IMR-90 (cell line): ENCODE data around the gene NHLH2. TPM values are rescaled to one million over a fixed set of nuclear protein-coding genes. Genes with fewer than 3 reads are reported as not detected.

Source experiments
- ATAC-seq: fragments of 200-7000 bp; cut with Tn5 transposase; 2 replicates; pipeline ENCODE4 v1.9.1; 2020; ENCODE audit warnings: low read depth, mild to moderate bottlenecking, moderate library complexity
- BruUV-seq: library from RNA; stranded (reverse); fragments of 400-500 nt; replicated peaks from 2 replicates; lab custom pipeline; 2021; lab: Mats Ljungman, UMichigan
- CTCF ChIA-PET: fragments of 300-600 bp; formaldehyde crosslinking; extraction: SDS; loops from one replicate; lab custom pipeline; 2021; ENCODE audit warnings: antibody characterized with exemption; lab: Yijun Ruan, JAX
- POLR2A ChIA-PET: fragments of 300-600 bp; sonication (Branson Sonifier 250); formaldehyde crosslinking; loops from one replicate; lab custom pipeline; 2022; ENCODE audit warnings: antibody characterized with exemption; ENCODE audit not compliant: unreplicated experiment; lab: Charles Lee
- DNase-seq: peaks from one replicate; pipeline ENCODE4 v3.0.0; 2013
- H2AFZ ChIP-seq: replicated peaks from 2 replicates; pipeline ENCODE3; 2013; ENCODE audit warnings: low read length, mild to moderate bottlenecking; ENCODE audit not compliant: poor library complexity
- H2AK5ac ChIP-seq: 2 replicates; pipeline ENCODE4 v1.6.1; 2013; ENCODE audit warnings: low read depth, low read length, inconsistent platforms
- H2AK9ac ChIP-seq: replicated peaks from 2 replicates; pipeline ENCODE3; 2013; ENCODE audit warnings: mild to moderate bottlenecking, low read depth, low read length, moderate library complexity; ENCODE audit not compliant: poor library complexity
- H2BK120ac ChIP-seq: 2 replicates; pipeline ENCODE4 v1.6.1; 2013; ENCODE audit warnings: low read depth, low read length, inconsistent platforms
- H2BK15ac ChIP-seq: 3 replicates; pipeline ENCODE4 v1.6.1; 2013; ENCODE audit warnings: low read depth, low read length, inconsistent platforms
- H2BK20ac ChIP-seq: 2 replicates; pipeline ENCODE4 v1.6.1; 2013; ENCODE audit warnings: low read depth, mild to moderate bottlenecking, inconsistent platforms, low read length, moderate library complexity
- H2BK5ac ChIP-seq: 2 replicates; pipeline ENCODE4 v1.6.1; 2013; ENCODE audit warnings: mild to moderate bottlenecking, low read depth, low read length, inconsistent platforms; ENCODE audit not compliant: poor library complexity, severe bottlenecking
- H3K14ac ChIP-seq: replicated peaks from 2 replicates; pipeline ENCODE4 v1.6.1; 2013; ENCODE audit warnings: low read depth, low read length, inconsistent platforms
- H3K18ac ChIP-seq: 2 replicates; pipeline ENCODE4 v1.6.1; 2013; ENCODE audit warnings: low read depth, low read length, control low read depth
- H3K23ac ChIP-seq: 2 replicates; pipeline ENCODE4 v1.6.1; 2013; ENCODE audit warnings: low read depth, low read length, inconsistent platforms
- H3K27ac ChIP-seq: 2 replicates; pipeline ENCODE4 v1.5.1; 2013; ENCODE audit warnings: mild to moderate bottlenecking, control low read depth, low read length; ENCODE audit not compliant: insufficient read depth
- H3K27me3 ChIP-seq: 2 replicates; pipeline ENCODE4 v1.6.1; 2013; ENCODE audit warnings: low read length; ENCODE audit not compliant: control insufficient read depth, insufficient read depth
- H3K36me3 ChIP-seq: 2 replicates; pipeline ENCODE4 v1.6.1; 2013; ENCODE audit warnings: low read length, mixed read lengths; ENCODE audit not compliant: control insufficient read depth, insufficient read depth
- H3K4ac ChIP-seq: 2 replicates; pipeline ENCODE4 v1.6.1; 2013; ENCODE audit warnings: low read depth, low read length, inconsistent platforms
- H3K4me1 ChIP-seq: 2 replicates; pipeline ENCODE4 v1.6.1; 2013; ENCODE audit warnings: low read length, mixed read lengths; ENCODE audit not compliant: control insufficient read depth, insufficient read depth
- H3K4me2 ChIP-seq: 2 replicates; pipeline ENCODE4 v1.6.1; 2013; ENCODE audit warnings: low read depth, mild to moderate bottlenecking, control low read depth, low read length, moderate library complexity
- H3K4me3 ChIP-seq: 2 replicates; pipeline ENCODE4 v1.5.1; 2013; ENCODE audit warnings: low read depth, mild to moderate bottlenecking, control low read depth, low read length, moderate library complexity; ENCODE audit not compliant: insufficient read depth
- H3K56ac ChIP-seq: 2 replicates; pipeline ENCODE4 v1.6.1; 2013; ENCODE audit warnings: low read length, inconsistent platforms; ENCODE audit not compliant: insufficient read depth; ENCODE audit errors: extremely low read depth
- H3K79me1 ChIP-seq, 2 experiments: 2 replicates each; pipeline ENCODE4 v1.6.1; 2013; ENCODE audit warnings: low read length in 2 of 2, inconsistent platforms in 1 of 2, low read depth in 1 of 2
- H3K9ac ChIP-seq: 2 replicates; pipeline ENCODE4 v1.6.1; 2013; ENCODE audit warnings: low read depth, low read length, control low read depth
- H3K9me1 ChIP-seq: 2 replicates; pipeline ENCODE4 v1.6.1; 2013; ENCODE audit warnings: low read length, inconsistent platforms; ENCODE audit not compliant: insufficient read depth
- H3K9me3 ChIP-seq: 2 replicates; pipeline ENCODE4 v1.6.1; 2013; ENCODE audit warnings: low read length; ENCODE audit not compliant: control insufficient read depth, insufficient read depth
- H4K20me1 ChIP-seq: 2 replicates; pipeline ENCODE4 v1.6.1; 2013; ENCODE audit warnings: low read length, inconsistent platforms; ENCODE audit not compliant: insufficient read depth
- H4K5ac ChIP-seq: 2 replicates; pipeline ENCODE4 v1.6.1; 2013; ENCODE audit warnings: mild to moderate bottlenecking, low read depth, low read length, control low read depth
- H4K8ac ChIP-seq, 2 experiments: 2 replicates each; pipeline ENCODE4 v1.6.1; 2013; ENCODE audit warnings: low read depth in 2 of 2, low read length in 2 of 2, control low read depth in 1 of 2, inconsistent platforms in 1 of 2
- H4K91ac ChIP-seq: 2 replicates; pipeline ENCODE4 v1.6.1; 2013; ENCODE audit warnings: low read depth, low read length, inconsistent platforms; ENCODE audit not compliant: insufficient read depth
- BHLHE40 ChIP-seq: fragments of 150-350 bp; IDR thresholded peaks from 2 replicates; pipeline ENCODE4 v1.6.1; 2016; ENCODE audit warnings: mild to moderate bottlenecking, low read depth, low read length
- CHD1 ChIP-seq: IDR thresholded peaks from 2 replicates; pipeline ENCODE4 v1.6.1; 2012; ENCODE audit warnings: low read depth, low read length, improper control_type of control experiment
- CTCF ChIP-seq: conservative IDR thresholded peaks from 2 replicates; pipeline ENCODE4 v1.5.1; 2012; ENCODE audit warnings: mild to moderate bottlenecking, low read depth, low read length, improper control_type of control experiment
- FOS ChIP-seq: fragments of 150-350 bp; IDR thresholded peaks from 2 replicates; pipeline ENCODE4 v1.6.1; 2016; ENCODE audit warnings: low read depth, low read length
- MAFK ChIP-seq: IDR thresholded peaks from 2 replicates; pipeline ENCODE4 v1.6.1; 2012; ENCODE audit warnings: low read depth, low read length, improper control_type of control experiment
- MAZ ChIP-seq: IDR thresholded peaks from 2 replicates; pipeline ENCODE4 v1.6.1; 2012; ENCODE audit warnings: low read depth, mild to moderate bottlenecking, low read length, improper control_type of control experiment, moderate library complexity, borderline replicate concordance
- MXI1 ChIP-seq: IDR thresholded peaks from 2 replicates; pipeline ENCODE4 v1.6.1; 2012; ENCODE audit warnings: low read depth, mild to moderate bottlenecking, low read length, moderate library complexity, borderline replicate concordance
- NFE2L2 ChIP-seq: fragments of 150-350 bp; IDR thresholded peaks from 2 replicates; pipeline ENCODE4 v1.6.1; 2016; ENCODE audit warnings: low read depth, mild to moderate bottlenecking, low read length
- POLR2A ChIP-seq: IDR thresholded peaks from 2 replicates; pipeline ENCODE4 v1.6.1; 2012; ENCODE audit warnings: mild to moderate bottlenecking, low read depth, low read length
- RAD21 ChIP-seq: IDR thresholded peaks from 2 replicates; pipeline ENCODE4 v1.6.1; 2012; ENCODE audit warnings: low read length, improper control_type of control experiment
- RCOR1 ChIP-seq: IDR thresholded peaks from 2 replicates; pipeline ENCODE4 v1.6.1; 2012; ENCODE audit warnings: mild to moderate bottlenecking, low read length, improper control_type of control experiment; ENCODE audit not compliant: insufficient replicate concordance
- RFX5 ChIP-seq: IDR thresholded peaks from 2 replicates; pipeline ENCODE4 v1.8.0; 2012; ENCODE audit warnings: low read depth, mild to moderate bottlenecking, low read length, moderate library complexity
- SMC3 ChIP-seq: fragments of 150-350 bp; IDR thresholded peaks from 2 replicates; pipeline ENCODE4 v1.6.1; 2016; ENCODE audit warnings: low read depth, mild to moderate bottlenecking, antibody characterized with exemption, low read length, moderate library complexity
- USF2 ChIP-seq: fragments of 150-350 bp; IDR thresholded peaks from 2 replicates; pipeline ENCODE4 v1.6.1; 2017; ENCODE audit warnings: mild to moderate bottlenecking, antibody characterized with exemption, low read length, low read depth
- WGBS, 2 experiments: methylation state at CpG; one replicate each; pipeline versions ENCODE4 v1.1.5 to v1.1.7; 2013; ENCODE audit warnings: missing lambda C conversion rate in 2 of 2; ENCODE audit not compliant: insufficient read length in 1 of 2; ENCODE audit errors: extremely low coverage in 2 of 2; 5-methylcytosine and 5-hydroxymethylcytosine counted together
- dilution Hi-C: fragments of 300-500 bp; cut with HindIII; formaldehyde crosslinking; loops from one replicate; pipeline ENCODE4 v1.14.3; 2018; ENCODE audit warnings: low sequenced_read_pairs; ENCODE audit not compliant: unreplicated experiment
- in situ Hi-C: fragments of 300-500 bp; cut with MboI; formaldehyde crosslinking; loops from 3 replicates; pipeline ENCODE4 v1.14.3; 2019; ENCODE audit warnings: low sequenced_read_pairs, inconsistent platforms, mixed read lengths
- intact Hi-C: fragments of 100-400 bp; cut with micrococcal nuclease; formaldehyde crosslinking; loops from 2 replicates; pipeline ENCODE4 v1.10.0; 2022
- polyA plus RNA-seq, 3 experiments: library from polyadenylated mRNA; depleted of rRNA; stranded (reverse); fragments of >200 nt; gene quantifications; 2 replicates each; pipeline ENCODE4 v1.2.3, GENCODE V29; 2012; ENCODE audit warnings: low replicate concordance in 1 of 3
- total RNA-seq: library from RNA; depleted of rRNA; stranded (reverse); fragments of >200 nt; gene quantifications from 2 replicates; pipeline ENCODE4 v1.2.3, GENCODE V29; 2012

Gene NHLH2
- total and polyA plus RNA-seq, 2 of the 4 experiments (the other 2 are of a cell fraction): not detected

DNA sequence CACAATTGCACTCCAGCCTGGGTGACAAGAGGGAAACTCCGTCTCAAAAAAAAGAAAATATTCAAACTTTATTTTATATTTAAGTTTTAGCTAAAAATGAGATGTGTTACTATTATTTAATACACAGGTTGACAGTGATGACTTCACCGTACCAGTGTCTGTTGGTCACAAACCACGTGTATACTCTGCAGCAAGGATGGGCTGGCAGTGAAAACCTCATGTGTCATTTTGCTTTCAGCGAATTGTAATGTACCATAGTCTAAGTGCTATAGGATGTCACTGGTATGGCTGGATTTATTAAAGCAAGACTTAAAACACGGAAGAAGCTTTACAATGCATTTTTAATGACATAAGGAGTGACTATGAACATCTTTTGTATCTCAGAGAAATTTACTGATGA lies 28.1 kb upstream of the NHLH2 start:
- H2AFZ ChIP-seq: no peak overlapping the region

More for the DNA sequence above, 28.1 kb upstream of the NHLH2 start:
- POLR2A ChIA-PET: no interaction called here
- no peak overlapping the region for H3K9ac ChIP-seq
- no peaks in the 10 kb centered on the region for H3K79me1 ChIP-seq
- no peaks in the 10 kb centered on the region for H3K9me1 ChIP-seq
- no peak overlapping the region for H2BK5ac ChIP-seq
- H2BK120ac ChIP-seq: no peak overlapping the region
- H4K5ac ChIP-seq: no peak overlapping the region
- no peak overlapping the region for H3K4me2 ChIP-seq
- intact Hi-C loops (no loop called here), dilution Hi-C loops (no loop called here), in situ Hi-C loops (no loop called here)
- DNase-seq (no peak), ATAC-seq (no peak)
- no peak overlapping the region for H3K4me3 ChIP-seq
- no peaks in the 10 kb centered on the region for H4K20me1 ChIP-seq
- no peak overlapping the region for H3K27ac ChIP-seq
- H3K9me3 ChIP-seq: no peaks in the 10 kb centered on the region
- H3K18ac ChIP-seq: no peak overlapping the region
- H2AK5ac ChIP-seq: no peak overlapping the region
- H3K56ac ChIP-seq: no peak overlapping the region
- no peak overlapping the region for H2AK9ac ChIP-seq
- H3K14ac ChIP-seq: no peak overlapping the region
- TF ChIP-seq RAD21: no peak
- no peak for TF ChIP-seq BHLHE40
- no peak for TF ChIP-seq MAFK
- TF ChIP-seq FOS: no peak
- no peak for TF ChIP-seq NFE2L2
- no peak for TF ChIP-seq MAZ
- TF ChIP-seq CHD1: no peak
- no peak for TF ChIP-seq CTCF
- TF ChIP-seq RFX5: no peak
- no peak for TF ChIP-seq SMC3
- no peak for TF ChIP-seq MXI1
- no peak for TF ChIP-seq RCOR1
- TF ChIP-seq USF2: no peak
- TF ChIP-seq POLR2A: no peak
- CTCF ChIA-PET: no interaction called here
- no peaks in the 10 kb centered on the region for H3K27me3 ChIP-seq
- H2BK20ac ChIP-seq: no peak overlapping the region
- no peak overlapping the region for H4K91ac ChIP-seq
- no TSS peak for BruUV-seq
- H3K36me3 ChIP-seq: no peaks in the 10 kb centered on the region
- no peak overlapping the region for H2BK15ac ChIP-seq
- no peak overlapping the region for H3K23ac ChIP-seq
- H3K4ac ChIP-seq: no peak overlapping the region
- no peaks in the 10 kb centered on the region for H3K4me1 ChIP-seq
- WGBS, 2 experiments: no CpG with 5 or more reads among the region's 5 CpGs
- H4K8ac ChIP-seq: no peak overlapping the region
